ENCODE measurements around the gene RAPGEFL1.
"Not testable (repeated sequence)": the region's sequence is repeated elsewhere in the genome, so short reads cannot be mapped to it uniquely, and the experiment has no call there.

The RAPGEFL1 gene

DNA sequence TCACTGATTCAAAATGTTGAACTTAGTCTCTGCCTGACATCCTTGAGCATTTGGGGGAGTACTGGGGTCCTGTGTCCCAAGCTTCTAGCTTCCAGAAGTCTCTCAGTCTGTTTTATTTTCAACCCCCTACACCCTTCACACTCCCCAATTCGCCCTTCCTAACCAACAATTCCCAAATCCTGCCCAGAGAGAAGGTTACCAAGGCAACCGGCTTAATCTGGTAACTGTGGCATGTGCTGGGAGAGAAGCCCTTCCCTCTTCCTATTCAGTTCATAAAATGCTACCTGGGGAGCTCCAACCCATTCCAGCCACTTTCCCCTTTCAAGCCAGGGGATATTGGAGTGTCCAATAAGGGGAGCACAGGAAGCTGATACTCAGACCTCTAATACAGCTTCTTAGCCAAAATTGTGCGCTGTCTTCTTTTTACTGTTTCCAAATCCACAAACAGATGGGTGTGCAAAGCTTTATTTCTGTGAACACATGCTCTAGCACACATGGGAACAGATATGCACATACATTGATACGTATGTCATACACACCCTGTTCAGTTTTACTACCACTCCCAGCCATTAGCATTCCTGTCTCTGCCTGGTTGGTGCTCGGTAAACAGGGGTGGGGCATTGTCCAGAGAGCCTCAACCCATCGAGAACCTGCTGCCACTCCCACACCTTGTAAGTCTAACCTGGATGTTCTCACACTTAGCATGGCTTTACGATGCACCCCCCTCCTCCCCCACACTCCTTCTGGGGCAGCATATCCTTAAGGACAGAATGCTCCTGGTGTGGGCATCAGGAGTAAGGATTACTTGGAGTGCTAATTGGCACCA, 1.1 kb upstream of the RAPGEFL1 start:
- no peak for DNase-seq

GRCh38 chr17:40176754-40177110, 538 bp upstream of the RAPGEFL1 start:
- DNase-seq: no peak

DNA sequence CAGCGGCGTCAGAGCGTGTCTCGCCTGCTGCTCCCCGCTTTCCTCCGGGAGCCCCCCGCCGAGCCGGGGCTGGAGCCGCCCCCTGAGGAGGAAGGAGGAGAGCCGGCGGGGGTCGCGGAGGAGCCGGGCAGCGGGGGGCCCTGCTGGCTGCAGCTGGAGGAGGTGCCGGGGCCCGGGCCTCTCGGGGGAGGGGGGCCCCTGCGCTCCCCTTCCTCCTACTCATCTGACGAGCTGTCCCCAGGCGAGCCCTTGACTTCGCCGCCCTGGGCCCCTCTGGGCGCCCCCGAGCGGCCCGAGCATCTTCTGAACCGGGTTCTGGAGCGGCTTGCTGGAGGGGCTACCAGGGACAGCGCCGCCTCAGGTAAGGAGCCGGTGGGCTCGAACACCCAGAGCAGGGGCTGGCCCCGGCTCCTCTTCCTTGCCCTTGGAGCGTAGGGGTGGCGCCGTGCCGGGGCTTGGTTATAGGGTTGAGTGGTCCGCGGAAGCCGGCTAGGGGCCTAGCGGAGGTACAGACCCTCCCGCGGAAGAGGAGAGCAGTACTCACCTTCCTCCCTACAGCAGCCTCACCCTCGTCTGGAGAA, 841 bp downstream of the RAPGEFL1 start:
- DNase-seq: no peak

DNA sequence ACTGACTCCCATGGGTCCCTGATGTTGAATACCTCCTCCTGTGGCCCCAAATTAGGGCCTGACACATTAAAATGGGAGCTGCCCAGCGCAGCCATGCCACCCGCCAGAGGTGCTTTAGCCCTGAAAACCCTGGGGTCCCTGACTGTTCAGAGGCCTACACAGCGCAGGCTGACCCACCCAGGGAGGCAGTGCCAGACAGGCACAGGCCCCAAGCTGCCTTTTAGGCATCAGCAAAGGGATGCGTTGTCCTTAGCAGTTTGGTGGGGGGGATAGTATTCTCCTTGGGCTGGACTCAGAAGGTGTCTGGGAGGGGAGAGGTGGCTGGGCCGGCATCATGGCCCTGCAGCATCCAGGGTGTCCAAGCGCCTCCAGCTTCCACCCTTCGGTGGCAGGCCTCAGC, 1.4 kb downstream of the RAPGEFL1 start:
- DNase-seq: no peak

- no peak for DNase-seq
Measured at GRCh38 chr17:40179923-40180659, 2.8 kb downstream of the RAPGEFL1 start.

GRCh38 chr17:40180694-40181093, 3.4 kb downstream of the RAPGEFL1 start:
- no peak for DNase-seq

GRCh38 chr17:40181205-40181604, 3.9 kb downstream of the RAPGEFL1 start:
- no peak for DNase-seq

DNA sequence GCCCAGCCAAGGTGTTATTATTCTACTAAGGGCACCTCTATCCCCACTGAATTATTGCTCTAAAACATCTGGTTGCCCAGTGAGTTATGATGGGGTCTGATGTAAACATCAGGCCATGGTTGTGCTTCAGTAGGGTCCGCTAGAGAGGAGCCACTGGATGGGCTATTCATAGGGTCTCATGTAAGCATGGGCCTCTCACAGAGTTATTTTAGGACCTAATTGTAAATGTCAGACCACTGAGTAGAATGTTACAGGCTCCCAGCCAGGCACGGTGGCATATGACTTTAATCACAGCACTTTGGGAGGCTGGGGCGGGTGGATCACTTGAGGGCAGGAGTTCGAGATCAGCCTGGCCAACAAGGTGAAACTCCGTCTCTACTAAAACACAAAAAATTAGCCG, 5.3 kb downstream of the RAPGEFL1 start:
- DNase-seq: no peak

DNA sequence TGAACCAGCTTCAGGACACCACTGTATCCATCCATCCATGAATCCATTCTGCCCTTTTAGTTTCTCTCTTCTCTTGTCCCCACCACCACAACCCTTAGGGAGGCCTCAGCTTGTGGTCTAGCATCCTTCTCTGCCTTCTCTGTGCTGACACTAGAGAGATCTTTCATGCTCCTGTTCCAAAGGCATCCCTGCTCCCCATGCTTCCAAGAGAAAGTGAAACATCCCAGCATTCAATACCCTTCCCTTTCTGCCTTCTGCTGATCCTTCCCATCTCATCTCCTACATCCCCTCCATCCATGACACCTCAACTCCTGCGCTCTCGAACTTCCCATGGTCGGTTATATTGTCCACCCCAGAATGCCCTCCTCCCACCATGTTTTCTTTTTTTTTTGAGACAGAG, 10.0 kb downstream of the RAPGEFL1 start:
- no peak for DNase-seq

DNA sequence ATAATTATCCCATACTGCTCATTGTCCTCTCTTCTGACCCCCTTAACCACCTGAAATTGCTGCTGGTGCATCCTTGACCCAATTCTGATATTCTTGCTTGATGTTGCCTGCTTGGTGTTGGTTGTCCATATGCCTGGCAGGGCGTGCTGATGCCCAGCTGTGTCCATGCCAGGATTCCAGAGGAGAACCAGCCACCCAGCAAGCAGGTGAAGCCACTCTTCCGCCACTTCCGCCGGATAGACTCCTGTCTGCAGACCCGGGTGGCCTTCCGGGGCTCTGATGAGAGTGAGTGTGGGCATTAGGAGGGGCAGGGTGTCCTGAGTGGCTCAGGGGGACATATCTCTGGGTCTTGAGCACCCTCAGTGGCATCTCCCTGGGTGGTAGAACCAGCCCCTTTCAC, 11.4 kb downstream of the RAPGEFL1 start:
- DNase-seq: no peak

DNA sequence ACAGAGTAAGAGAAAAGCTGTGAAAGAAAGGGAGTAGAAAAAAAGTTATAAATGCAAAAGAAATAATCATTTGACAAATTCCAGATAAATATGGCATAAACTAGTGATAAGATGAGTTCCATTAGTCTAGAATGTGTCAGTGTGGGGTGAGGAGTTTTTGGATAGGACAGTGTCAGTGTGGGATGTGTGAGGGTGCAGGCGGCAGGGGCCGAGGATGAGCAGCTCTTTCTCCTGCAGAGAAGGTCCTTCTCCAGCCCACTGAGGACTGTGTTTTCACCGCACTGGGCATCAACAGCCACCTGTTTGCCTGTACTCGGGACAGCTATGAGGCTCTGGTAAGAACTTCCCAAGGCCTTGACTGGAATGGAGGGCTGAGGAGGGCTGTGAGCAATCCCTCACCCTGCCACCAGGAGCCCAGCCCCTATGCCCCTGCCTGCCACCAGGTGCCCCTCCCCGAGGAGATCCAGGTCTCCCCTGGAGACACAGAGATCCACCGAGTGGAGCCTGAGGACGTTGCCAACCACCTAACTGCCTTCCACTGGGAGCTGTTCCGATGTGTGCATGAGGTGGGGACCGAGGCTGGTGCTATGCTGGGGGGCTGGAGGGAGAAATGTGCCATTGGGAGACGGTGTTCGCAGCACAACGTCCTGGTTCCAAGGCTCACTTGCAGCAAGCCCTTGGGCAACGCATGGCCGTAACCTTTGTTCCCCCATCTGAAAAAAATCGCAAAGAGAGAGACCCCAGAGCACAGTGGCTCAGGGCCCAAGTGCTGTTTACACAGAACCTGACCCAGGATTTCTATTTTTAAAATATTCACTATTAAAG, 13.1 kb downstream of the RAPGEFL1 start:
- no peak for DNase-seq

GRCh38 chr17:40191237-40192208, 14.3 kb downstream of the RAPGEFL1 start:
- no peak for DNase-seq

- no peak for DNase-seq
Measured at GRCh38 chr17:40192961-40193360, 15.7 kb downstream of the RAPGEFL1 start.

DNA sequence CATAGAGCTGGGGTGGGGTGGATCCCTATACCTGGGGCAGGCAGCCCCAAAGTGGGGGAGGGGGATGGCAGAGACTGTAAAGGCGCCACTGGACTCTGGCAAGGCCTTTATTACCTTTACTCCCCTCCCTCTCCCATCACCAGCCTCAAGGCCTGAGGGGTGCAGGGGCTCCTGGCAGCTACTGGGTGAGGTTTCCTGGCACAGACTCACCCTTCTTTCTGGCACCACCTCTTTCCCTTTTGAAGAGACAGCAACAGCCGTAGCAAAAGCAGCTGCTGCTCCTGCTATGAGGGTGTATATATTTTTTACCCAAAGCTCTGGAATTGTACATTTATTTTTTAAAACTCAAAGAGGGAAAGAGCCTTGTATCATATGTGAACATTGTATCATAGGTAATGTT, 17.6 kb downstream of the RAPGEFL1 start:
- DNase-seq: no peak

GRCh38 chr17:40197550-40197949, 20.3 kb downstream of the RAPGEFL1 start:
- DNase-seq: no peak

GRCh38 chr17:40197965-40198456, 20.7 kb downstream of the RAPGEFL1 start:
- not testable (repeated sequence) for DNase-seq

- DNase-seq: no peak
Measured at GRCh38 chr17:40198576-40198975, 21.3 kb downstream of the RAPGEFL1 start.

DNA sequence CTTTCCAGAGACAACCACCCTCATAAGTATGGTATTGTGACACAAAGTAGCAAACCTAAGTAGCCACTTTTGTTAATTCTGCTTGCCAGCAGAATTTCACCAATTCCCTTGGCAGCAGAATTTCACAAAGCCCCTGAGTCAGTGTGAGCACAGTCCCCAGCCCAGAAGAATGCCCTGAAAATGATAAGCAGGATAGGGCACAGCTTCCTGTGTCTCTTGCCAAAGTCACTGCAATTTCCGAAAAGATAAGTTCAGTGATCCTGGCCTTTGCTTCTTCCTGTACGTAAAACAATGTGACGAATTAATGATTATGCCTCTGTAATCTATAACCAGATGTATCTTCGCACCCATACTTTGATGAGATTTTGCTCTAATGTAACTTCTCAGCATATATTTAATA, 25.9 kb downstream of the RAPGEFL1 start:
- DNase-seq: no peak

- not testable (repeated sequence) for DNase-seq
Measured at GRCh38 chr17:40206193-40206592, 28.9 kb downstream of the RAPGEFL1 start.

DNA sequence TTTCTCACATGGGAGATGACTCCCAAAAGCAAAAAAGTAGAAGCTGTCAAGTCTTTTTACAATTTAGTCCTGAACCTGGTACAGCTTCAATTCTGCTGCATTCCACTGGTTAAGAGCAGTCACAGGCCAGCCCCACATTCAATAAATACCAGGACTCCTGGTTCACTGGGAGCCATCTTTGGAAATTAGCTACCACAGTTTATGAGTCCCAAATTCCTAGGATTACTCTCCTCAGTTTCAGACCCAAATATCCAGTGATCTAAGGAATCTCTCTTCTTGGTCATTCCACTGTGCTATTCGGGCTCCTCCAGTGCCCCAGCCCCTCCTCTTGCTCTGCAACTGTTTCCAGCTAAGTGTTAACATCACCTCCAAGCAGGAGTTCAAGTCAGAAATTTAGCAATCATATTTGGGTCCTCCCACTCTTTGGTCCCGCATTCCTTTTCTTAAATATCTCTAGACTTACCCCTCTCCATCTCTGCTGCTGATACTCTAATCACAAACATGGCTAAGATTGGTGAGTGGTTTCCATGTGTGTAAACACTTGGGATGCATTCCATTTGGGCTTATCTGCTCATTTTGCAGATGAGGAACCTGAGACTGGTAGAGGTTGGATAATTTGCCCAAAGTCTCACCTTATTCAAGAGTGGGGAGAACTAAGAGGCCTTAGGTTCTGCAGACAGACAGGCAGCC, 32.3 kb downstream of the RAPGEFL1 start:
- no peak for DNase-seq

DNA sequence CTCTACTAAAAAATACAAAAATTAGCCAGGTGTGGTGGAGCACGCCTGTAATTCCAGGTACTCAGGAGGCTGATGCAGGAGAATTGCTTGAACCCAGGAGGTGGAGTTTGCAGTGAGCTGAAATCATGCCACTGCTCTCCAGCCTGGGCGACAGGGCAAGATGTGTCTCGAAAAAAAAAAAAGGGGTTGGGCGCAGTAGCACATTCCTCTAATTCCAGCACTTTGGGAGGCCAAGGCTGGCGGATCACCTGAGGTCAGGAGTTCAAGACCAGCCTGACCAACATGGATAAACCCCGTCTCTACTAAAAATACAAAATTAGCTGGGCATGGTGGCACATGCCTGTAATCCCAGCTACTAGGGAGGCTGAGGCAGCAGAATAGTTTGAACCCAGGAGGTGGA, 36.6 kb downstream of the RAPGEFL1 start:
- DNase-seq: not testable (repeated sequence)
